Measurements from ENCODE around the gene CUBN.

The CUBN gene

DNA sequence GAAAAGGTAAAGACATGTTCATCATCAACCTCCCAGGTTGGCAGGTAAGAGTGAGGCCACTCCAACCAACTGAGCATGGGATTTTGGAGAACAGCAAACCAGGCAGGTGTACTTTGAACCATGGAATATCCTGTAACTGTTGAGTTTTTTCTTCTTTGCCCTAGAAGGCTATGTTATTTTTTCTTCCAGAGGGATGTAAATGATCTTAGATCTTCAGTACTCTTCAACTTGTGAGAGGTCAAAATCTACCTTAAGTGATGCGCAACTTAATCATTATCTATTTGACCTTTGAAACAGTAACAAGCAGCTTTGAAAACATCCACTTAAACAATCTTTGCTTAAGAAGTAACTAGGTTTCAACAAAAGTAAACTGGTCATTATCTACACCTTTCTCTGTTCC lies at the start of gene CUBN:
Gene CUBN (minus strand): TSS at position 71 of the 400 bp plus-strand sequence. CDS start 46 bp downstream, at position 25.
- DNase-seq = no peak

DNA sequence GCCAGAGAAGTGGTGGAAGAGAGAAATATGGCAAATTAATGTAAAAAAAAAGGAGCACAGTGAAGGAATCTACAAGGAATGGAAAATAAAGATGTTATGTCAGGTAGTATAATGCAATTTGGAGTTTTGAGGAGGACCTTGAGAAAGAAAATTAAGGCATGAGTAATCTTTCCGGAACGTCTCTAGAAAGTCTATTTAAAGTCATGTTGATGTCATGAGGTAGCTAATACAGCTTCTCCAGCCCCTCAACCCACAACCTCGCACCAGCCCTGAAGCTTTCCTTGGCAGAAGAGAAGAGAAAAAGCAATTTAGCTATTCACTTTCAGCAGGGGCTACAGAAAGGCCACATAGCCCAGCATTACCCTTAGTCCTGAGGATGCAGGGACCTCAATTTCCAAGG lies 49.4 kb upstream of the CUBN start:
- no peak for DNase-seq

DNA sequence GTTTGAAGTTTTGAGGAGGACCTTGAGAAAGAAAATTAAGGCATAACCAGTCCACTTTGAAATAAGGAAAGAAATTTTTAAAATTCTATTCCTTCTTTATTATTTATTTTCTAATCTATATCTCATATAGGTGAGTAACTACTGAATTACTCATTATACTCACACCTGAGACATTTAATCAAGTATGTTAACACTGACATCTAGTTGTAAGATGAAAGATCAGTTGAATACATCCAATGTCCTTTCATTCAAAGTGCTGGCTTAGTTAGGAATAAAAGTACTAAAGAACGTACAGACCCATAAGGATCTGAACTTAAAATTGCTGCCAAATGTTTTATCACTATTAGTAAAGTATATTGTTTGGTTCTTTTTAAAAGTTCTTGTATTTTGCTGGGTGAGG lies 48.4 kb upstream of the CUBN start:
- no peak for DNase-seq

DNA sequence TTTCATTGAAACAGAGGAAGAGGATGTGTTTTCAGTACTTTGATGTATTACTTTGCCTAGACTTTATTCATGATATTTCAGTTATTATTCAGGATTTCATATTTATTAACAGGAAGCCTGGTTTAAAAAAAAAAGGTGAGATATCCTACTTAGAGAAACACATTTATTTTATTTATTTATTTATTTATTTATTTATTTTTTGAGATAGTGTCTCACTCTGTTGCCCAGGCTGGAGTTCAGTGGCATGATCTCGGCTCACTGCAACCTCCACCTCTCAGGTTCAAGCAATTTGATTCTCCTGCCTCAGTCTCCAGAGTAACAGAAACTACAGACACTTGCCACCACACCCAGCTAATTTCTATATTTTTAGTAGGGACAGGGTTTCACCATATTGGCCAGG lies 47.4 kb upstream of the CUBN start:
- no peak for DNase-seq

DNA sequence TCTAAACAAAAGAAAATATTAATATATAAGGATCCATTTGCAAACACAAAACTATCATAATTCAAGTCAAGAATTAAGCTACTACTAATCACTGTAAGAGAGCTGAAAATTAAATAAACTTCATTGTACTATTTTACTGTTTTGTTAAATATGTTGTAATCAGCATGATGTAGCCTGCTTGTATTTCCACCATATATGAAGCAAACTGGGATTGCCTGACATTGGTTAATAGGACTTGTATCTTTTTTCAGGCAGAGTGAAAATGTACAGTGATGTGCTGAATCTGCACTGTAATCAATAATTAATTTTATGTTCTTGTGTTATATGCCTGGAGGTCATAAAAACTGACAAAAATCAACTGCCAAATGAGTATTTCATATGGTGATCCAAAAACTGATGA lies 46.5 kb upstream of the CUBN start:
- no peak for DNase-seq

DNA sequence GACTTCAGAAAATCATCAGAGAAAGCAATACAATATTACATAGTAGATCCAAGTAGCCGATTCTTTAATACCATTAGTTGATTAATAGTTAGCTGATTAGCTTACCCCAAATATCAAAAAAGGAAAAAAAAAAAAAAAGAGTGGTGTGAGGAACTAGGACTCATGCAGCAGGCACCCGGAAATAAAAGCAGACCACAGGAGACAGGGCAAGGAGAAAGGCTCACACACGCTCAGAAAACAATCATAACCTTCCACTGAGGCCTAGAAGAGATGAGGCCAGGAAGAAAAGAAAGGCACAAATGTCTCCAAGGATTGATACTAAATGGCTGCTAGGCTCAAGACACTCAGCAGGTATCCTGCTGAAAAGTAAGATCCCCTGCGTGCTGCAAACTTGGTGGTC lies 45.9 kb upstream of the CUBN start:
- DNase-seq = no peak

DNA sequence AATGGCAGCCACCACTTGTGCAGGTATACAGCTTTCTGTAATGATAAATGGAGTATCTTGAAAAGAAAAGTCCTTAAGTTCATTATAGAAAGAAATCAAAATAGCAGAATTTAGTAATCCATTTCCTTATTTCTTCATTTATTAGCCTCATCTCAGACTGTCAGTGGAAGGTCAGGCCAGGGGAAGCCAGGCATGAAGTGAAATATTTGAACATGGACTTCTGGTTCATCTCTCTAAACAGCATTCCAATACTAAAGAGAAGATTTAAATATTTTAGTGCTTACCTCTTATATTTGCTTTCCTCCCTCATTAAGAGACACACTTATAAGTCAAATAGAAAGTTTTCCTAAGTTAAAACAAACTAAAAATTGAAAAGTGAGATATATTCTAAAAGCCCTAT lies 45.0 kb upstream of the CUBN start:
- DNase-seq = no peak

DNA sequence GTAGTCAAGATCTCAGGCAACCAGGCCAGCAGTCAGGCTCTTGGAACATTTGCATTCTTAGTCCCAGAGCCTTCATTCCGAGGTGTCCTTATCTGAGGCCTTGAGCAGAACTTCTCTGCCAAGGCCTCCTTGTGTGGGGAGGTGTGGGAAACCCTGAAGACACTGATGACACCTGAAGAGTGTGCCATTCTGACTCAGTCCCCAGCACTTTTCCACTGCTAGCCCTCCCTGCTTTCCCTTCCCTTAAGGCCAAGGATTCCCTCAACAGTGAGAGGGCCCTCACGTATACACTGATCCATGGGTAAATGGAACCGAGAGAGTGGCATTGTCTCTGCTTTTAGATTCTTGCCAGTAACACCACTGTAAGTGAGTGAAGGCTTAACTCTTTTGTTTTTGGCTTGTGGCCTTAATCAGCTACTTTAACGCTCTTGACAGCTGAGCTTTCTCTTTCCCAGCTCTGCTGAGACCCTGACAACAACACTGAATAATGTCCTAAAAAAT lies 41.6 kb upstream of the CUBN start:
- DNase-seq = no peak

DNA sequence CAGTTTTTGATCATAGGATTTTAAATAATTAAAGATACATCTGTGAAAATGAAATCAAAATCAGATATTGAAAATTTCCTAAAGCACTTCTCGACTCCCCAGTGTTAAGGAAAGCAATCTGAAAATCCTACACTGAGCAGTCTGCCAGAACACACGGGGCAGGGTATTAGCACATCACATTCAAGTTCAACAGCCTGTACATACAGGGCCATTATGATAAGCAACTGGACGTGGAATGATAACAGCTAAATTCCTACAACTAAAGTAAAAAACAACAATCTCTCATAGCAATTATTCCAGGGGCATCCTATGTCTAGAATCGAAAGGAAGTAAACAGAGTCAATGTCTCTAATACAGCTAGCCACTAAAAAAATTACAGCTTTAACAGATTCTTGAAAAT lies 40.2 kb upstream of the CUBN start:
- DNase-seq = no peak

DNA sequence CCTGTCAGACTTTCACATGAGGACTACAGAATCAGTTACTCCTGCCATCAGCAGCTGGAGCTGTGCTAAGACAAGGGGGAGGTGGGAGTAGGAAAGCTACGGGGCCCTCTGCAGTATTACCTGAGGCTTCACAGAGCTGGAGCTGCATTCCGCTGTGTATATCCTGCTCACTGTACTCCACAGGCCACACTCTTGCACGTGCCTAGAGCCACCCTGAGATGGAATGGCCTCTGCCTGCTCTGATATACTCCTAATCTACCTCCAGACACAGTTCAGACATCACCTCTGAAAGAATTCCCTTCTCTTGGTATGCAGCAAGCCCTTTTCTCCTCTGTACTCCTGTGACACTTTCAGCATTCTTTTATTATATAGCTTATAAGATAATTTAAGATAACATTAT lies 37.1 kb upstream of the CUBN start:
- DNase-seq = no peak

DNA sequence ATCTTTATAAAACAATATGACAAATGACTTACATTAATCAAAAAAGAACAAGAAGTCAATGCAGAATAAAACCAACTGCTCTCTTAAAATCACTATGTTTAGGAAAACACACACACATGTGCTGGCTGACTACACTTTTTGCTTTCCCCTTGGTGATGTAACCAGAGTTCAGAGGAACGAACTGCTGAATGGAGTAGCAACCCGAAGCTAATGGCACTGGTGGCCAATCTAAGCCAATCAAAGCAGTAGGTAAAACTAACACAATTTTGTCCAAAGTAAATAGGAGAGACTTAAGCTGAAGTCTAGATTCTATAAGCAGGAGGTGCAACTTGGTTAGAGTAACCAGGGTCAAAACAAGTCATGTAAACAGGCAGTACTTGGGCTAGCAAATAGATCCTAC lies 33.2 kb upstream of the CUBN start:
- no peak for DNase-seq

DNA sequence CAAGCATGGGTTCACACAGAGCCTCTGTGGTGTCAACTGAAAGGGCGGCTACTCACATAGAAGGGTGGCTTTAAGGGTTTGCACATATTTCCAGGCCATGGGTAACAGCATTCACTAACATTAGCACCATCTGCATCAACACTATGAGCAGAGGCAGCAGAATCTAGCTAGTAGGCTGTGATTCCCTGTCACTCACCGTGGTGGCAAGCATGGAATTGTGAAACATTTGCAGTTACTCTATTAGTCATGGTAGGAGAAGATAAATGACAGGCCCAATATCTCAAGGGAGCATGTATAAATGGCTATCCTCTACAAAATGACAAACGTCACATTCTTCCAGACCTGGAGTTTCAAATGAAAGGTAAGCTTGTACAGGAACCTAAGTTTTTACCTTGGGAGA lies 32.2 kb upstream of the CUBN start:
- no peak for DNase-seq

DNA sequence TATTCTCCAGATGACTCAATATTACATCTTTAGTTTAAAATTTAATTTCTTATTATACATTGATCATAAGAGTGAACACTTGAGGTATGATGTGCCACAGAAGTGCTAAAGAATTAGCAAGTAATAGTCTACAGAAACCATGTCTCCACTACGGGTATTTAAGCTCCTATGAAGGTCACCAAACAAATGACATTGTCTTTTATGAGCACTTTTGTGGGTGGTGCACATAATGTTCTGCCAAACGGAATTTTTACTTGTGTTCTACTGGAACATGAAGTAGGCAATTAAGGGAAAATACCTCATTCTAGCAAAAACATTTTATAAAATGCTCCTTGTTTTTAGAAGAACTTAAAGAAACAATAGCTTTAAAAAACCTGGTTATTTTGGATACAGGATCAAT lies 27.4 kb upstream of the CUBN start:
- DNase-seq = no peak

DNA sequence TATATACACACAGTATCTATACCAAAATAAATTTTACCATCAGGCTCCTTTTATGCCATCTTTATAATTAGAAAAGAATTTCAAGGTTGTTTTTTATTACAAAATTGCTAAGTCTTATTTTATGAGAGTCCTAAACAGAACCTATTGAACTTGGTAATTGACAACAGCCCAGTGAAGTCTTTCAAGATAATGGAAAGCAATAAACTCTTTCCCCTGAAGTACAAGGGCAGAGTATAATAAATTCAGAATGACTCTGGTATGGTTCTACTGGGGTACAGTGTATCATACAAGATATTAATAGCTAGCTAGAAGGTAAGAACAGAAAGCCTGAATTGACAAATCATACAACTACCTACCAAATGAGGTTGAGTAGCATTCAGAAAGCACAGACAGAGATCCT lies 26.2 kb upstream of the CUBN start:
- no peak for DNase-seq

DNA sequence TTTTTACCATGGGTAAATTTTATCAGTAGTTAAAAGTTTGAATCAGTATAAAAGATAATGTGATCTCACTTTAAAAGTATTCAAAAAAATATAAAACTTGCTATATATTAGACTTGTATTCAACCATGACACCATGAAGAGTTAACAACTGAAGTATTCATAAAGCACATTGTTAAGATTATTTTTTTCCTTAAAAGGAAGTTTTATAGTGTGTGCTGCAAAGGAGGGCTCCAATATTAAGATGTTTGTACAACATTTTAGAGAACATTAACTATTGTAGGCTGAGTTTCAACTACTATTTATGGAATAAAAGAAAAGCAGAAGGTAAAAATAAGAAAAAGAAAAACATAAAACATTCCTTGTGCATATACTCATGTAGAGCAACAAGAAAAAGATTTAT lies 24.5 kb upstream of the CUBN start:
- no peak for DNase-seq

DNA sequence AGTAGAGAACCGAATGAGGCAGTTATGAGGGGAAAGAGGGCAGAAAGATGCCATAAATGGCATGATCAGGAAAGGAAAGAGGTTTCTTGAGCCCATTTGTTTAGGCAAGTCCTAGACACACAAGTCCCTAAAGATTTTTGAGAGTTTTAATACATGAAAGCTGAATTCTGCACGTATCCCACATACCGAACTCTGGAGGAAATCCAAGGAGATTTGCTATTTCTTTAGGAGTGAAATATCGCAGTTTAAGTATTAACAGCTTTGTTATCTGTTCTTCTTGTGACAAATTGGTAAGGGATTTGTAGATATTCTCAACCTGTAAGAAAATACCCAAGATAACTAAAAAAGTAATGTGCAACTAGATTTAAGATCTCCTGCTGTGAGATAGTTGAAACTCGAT lies 23.7 kb upstream of the CUBN start:
- DNase-seq = no peak

DNA sequence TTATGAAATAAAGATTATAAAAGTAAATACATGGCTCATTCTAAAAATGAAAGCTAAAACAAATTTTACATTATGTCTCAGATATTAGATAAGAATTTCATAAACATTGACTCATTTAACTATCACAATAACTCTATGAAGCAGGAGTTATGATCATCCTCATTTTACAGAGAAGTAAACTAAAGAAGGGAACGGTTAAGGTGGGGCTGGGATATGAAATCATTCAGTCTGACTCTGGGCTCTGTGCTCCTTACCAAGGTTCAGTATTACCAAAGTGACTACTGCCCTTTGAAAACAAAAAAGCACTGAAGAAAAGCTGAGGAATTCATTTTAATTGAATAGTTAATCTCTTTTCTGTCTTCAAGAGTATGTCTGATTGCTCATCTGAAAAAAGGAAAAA lies 22.1 kb upstream of the CUBN start:
- DNase-seq = no peak

DNA sequence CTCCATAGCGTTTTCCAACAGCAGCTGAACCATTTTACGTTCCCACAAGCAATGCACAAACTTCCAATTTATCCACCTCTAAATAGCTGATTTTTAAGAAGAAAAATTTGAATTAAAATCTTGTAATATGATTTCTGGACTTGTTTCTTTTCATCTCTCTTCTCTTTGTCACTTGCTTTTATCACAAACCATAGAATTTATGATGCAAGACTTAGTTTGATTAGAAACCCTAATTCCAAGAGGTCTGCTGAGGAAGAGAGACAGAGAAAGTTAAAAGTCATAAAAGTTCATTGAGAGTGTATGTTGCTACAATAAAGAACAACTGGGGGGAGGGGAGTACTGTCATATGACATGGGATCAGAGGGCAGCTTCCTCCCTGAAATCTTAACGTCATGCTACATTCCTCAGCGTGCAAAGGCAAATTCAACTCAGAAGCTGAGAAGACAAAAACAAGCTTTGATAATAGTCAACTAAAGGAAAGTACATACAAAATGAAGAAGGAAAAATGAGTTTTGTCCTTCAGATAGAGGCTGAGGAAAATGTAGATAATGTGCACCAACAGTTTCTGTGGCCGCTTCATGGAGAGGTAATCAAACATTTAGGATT lies 18.4 kb upstream of the CUBN start:
- DNase-seq = no peak

DNA sequence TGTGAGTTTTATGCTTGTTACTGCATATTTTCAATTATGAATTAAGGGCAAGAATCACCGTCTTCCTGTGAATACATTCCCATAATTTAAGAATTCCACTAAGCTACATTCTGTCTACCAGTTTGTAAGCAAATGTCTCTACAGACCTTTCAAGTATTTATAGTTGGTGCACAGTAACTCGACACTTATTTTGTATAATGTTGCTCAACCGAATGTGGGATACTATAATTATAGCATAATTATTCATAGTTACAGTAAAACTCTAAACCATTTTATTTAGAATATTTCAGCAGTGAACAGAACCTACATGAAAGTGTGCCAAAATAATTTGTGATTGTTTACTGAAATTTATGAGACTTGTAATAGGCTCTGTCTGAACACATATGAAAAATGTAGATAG lies 17.3 kb upstream of the CUBN start:
- no peak for DNase-seq

DNA sequence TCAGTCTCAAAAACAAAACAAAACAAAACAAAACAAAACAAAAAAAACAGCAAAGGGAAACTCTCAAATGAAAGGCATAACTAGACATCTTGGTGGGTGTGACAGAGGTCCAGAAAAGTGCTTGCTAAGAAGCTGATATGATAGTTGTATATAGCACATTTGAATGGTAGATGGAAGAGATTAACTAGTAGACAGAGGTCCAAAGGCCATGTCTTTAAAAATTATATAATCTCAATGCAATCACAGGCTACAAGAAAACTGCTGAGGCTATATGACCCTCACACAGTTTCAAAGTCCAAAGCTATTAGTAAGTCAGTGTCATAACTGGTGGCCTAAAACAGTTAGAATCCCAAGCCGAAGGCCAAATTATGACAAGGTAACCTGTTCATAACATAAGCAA lies 15.6 kb upstream of the CUBN start:
- DNase-seq = no peak

DNA sequence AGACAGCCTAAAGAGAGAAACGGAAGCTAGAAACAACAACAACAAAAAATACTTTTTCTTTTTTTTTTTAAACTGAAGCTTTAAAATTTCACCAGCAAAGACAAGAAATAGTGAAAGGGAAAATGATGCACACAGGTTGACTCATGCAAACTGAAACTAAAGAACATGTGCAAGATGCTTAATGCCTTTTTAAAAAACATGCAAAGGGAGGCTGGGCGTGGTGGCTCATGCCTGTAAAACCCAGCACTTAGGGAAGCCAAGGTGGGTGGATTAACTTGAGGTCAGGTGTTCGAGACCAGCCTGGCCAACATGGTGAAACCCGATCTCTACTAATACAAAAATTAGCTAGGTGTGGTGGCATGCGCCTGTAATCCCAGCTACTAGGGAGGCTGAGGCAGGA lies 15.1 kb upstream of the CUBN start:
- no peak for DNase-seq

DNA sequence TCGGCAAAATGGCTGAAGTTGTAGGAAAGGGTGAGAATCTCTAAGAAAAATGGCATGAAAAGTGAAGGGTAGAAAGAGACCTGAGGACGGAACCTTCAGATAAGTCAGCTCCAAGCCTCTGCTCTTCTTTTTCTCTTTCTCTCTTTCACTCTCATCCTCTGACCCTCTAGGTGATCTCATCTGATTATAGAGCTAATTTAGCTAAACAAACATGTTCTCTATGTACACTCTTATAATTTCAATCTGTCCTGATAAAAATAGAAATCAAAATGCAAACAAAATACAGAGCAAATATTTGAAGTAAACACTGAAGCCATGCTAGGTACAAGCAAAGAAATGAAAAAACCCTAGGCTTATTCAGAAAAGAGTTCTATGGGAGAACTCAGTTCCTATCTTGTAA lies 14.4 kb upstream of the CUBN start:
- DNase-seq = no peak

DNA sequence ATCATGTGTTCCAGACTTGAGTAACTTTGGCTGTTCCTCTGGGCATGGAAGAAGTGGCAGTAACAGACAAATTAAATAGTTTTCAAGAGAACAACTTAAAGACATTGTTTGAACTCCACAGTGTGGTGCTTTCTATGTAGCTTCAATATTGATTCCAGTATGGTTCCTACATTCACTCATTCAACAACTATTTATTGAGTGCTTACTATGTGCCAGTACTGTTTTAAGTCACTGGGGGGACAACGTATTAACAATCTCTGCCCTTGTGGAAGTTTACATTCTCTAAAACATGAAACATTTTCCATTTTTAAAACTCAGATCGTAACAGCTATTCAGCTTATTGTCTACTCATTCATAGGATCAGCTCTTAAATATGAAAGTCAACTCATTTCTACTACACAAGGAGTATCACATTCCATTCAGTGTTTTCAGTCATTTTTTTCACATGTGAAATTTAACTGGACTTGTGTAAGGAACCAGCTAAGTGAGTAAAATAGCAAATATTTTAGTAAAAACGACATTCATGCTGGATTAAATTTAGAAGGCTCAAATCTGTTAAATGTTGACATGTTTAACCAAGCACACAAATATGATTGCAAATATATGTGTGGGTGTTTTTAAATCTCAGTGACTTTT lies 13.6 kb upstream of the CUBN start:
- no peak for DNase-seq

DNA sequence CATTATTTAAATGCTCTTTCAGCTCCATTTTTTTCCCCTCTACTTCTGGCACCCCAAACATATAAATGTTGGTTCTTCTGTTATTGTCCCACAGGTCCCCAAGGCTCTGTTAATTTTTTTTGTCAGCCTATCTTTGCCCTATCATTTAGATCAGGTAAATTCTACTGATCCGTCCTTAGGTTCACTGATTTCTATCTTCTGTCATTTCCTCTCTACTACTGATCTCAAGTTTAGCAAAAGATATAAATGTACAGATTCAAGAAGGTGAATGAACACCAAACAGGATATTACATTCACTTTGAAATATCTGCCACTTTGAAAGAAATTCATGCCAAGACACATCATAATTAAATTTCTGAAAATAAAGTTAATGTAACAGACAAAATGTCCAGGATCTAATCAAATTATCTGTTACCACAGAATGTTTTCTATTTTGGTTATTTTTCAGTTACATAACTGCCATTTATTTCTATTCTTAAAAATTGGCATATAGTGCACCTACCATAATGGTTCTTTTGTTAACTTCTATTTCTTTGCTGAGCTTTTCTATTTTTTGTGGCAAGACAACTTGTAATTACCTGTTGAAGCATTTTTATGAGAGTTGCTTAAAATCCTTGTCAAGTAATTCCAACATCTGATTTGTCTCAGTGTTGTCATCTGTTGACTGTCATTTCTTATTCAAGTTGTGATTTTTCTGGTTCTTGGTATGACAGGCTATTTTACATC lies 12.1 kb upstream of the CUBN start:
- DNase-seq = no peak

DNA sequence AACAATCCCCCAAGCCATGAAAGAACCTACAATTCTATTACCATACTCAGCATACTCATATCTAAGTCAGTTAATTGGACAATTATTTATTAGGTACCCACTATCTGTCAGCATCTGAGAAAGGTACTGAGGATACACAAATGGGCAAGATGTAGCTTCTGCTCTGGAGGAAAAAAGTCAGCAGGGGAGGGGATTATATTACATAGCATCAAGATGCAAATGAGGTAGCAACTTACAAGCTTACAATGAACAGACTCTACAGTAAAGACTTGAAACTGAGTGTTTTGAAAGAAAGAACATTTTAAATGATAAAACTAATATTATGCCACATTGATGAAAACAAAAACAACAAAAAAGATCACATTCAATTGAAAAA lies 10.8 kb upstream of the CUBN start:
- no peak for DNase-seq
